Endodermal cell (in vitro differentiated cells): Measurements from ENCODE around the gene B4GALNT4. TPM values are rescaled to one million over a fixed set of nuclear protein-coding genes. Genes with fewer than 3 reads are reported as not detected.
"Not testable (repeated sequence)": the region's sequence is repeated elsewhere in the genome, so short reads cannot be mapped to it uniquely, and the experiment has no call there.

Experiments used
- DNase-seq: peaks from one replicate; pipeline ENCODE4 v3.0.0-alpha.2; 2017
- H3K27ac ChIP-seq: 2 replicates; pipeline ENCODE4 v1.5.1; 2013; ENCODE audit warnings: mild to moderate bottlenecking, low read depth, low read length, moderate library complexity
- H3K27me3 ChIP-seq: 2 replicates; pipeline ENCODE4 v1.6.1; 2013; ENCODE audit warnings: mild to moderate bottlenecking, low read length, moderate library complexity; ENCODE audit not compliant: insufficient read depth, control insufficient read depth, poor library complexity, severe bottlenecking
- H3K36me3 ChIP-seq: 2 replicates; pipeline ENCODE4 v1.7.0; 2013; ENCODE audit warnings: mild to moderate bottlenecking, low read length, moderate library complexity; ENCODE audit not compliant: control insufficient read depth, insufficient read depth
- H3K4me1 ChIP-seq: one replicate; pipeline ENCODE4 v1.7.0; 2013; ENCODE audit warnings: low read length; ENCODE audit not compliant: control insufficient read depth, insufficient read depth
- H3K4me3 ChIP-seq: 2 replicates; pipeline ENCODE4 v1.5.1; 2013; ENCODE audit warnings: mild to moderate bottlenecking, low read length, moderate library complexity
- H3K9ac ChIP-seq: 2 replicates; pipeline ENCODE4 v1.6.1; 2013; ENCODE audit warnings: mild to moderate bottlenecking, low read length, moderate library complexity; ENCODE audit not compliant: poor library complexity, severe bottlenecking; ENCODE audit errors: extremely low read depth
- H3K9me3 ChIP-seq: 2 replicates; pipeline ENCODE4 v1.6.1; 2013; ENCODE audit warnings: mild to moderate bottlenecking, low read length, moderate library complexity; ENCODE audit not compliant: control insufficient read depth
- H3K27ac Mint-ChIP-seq: 2 replicates; pipeline ENCODE4 v1.8.0; 2020; ENCODE audit warnings: mixed read lengths
- H3K27me3 Mint-ChIP-seq: 2 replicates; pipeline ENCODE4 v1.8.0; 2021; ENCODE audit warnings: mild to moderate bottlenecking, mixed read lengths; ENCODE audit not compliant: insufficient read depth
- H3K36me3 Mint-ChIP-seq: 2 replicates; pipeline ENCODE4 v1.8.0; 2020; ENCODE audit warnings: low read depth, mixed read lengths
- H3K4me1 Mint-ChIP-seq: 2 replicates; pipeline ENCODE4 v1.8.0; 2020; ENCODE audit warnings: mixed read lengths
- H3K4me3 Mint-ChIP-seq: 2 replicates; pipeline ENCODE4 v1.8.0; 2020; ENCODE audit warnings: mild to moderate bottlenecking, moderate library complexity, mixed read lengths
- H3K9me3 Mint-ChIP-seq: 2 replicates; pipeline ENCODE4 v1.8.0; 2020; ENCODE audit warnings: mild to moderate bottlenecking, mixed read lengths
- CTCF ChIP-seq: fragments of 200-600 bp; sonication (generic); conservative IDR thresholded peaks from 2 replicates; pipeline ENCODE4 v1.5.0; 2021; ENCODE audit warnings: antibody characterized with exemption, mild to moderate bottlenecking
- WGBS, 2 experiments: methylation state at CpG; one replicate each; pipeline versions ENCODE4 v1.1.5 to v1.1.7; 2013; ENCODE audit warnings: missing lambda C conversion rate in 2 of 2, mixed read lengths in 1 of 2; ENCODE audit not compliant: insufficient coverage in 1 of 2, insufficient read length in 1 of 2; 5-methylcytosine and 5-hydroxymethylcytosine counted together
- total RNA-seq, 2 donors: library from RNA; stranded (reverse); fragmentation: NEBNext Ultra II Directional in 1 of 2; extraction: Animal tissue kit (Norgen Biotek cat#: 25700) in 1 of 2; gene quantifications; 2 replicates in 1 of 2; 3 replicates in 1 of 2; pipeline ENCODE4 v1.2.1, GENCODE V29; 2021

B4GALNT4 gene
- total RNA-seq, 2 donors from 2014 or later: 109 to 118 TPM

GRCh38 chr11:409600-410483 lies 40.5 kb downstream of the B4GALNT4 start:
- Histone ChIP-seq H3K4me1 (peaks cover 3% of the 10 kb centered on the region), H3K4me3 (no peak overlapping the region), H3K9ac (no peak overlapping the region), H3K27me3 (peaks cover 12% of the 10 kb centered on the region), H3K36me3 (no peaks in the 10 kb centered on the region), H3K27ac (no peak overlapping the region), H3K9me3 (no peaks in the 10 kb centered on the region)
- H3K9me3 Mint-ChIP-seq: no peaks in the 10 kb centered on the region
- H3K27ac Mint-ChIP-seq: no peak overlapping the region
- H3K4me3 Mint-ChIP-seq: no peak overlapping the region
- WGBS, 2 experiments: 81 to 83% methylated on average over 14 to 18 of the region's 18 CpGs
- TF ChIP-seq CTCF: no peak
- DNase-seq: no peak
- peaks cover 10% of the 10 kb centered on the region for H3K27me3 Mint-ChIP-seq
- peaks cover 2% of the 10 kb centered on the region for H3K4me1 Mint-ChIP-seq
- no peaks in the 10 kb centered on the region for H3K36me3 Mint-ChIP-seq

DNA sequence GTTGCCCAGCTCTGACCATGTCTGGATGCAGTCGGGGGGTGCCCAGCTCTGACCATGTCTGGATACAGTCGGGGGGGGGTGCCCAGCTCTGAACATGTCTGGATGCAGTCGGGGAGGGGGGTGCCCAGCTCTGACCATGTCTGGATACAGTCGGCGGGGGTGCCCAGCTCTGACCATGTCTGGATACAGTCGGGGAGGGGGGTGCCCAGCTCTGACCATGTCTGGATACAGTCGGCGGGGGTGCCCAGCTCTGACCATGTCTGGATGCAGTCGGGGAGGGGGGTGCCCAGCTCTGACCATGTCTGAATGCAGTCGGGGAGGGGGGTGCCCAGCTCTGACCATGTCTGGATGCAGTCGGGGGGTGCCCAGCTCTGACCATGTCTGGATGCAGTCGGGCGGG lies 41.4 kb downstream of the B4GALNT4 start:
- H3K27ac Mint-ChIP-seq, H3K36me3 Mint-ChIP-seq: not testable (repeated sequence)

DNA sequence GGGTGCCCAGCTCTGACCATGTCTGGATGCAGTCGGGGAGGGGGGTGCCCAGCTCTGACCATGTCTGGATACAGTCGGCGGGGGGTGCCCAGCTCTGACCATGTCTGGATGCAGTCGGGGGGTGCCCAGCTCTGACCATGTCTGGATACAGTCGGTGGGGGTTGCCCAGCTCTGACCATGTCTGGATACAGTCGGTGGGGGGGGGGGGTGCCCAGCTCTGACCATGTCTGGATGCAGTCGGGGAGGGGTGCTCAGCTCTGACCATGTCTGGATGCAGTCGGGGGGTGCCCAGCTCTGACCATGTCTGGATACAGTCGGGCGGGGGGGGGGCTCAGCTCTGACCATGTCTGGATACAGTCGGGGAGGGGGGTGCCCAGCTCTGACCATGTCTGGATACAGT lies 42.2 kb downstream of the B4GALNT4 start:
- WGBS, 2 experiments: 94 to 96% methylated on average over 5 to 7 of the region's 11 CpGs
- not testable (repeated sequence) for H3K9ac ChIP-seq, H3K4me3 ChIP-seq, H3K27ac ChIP-seq, H3K9me3 Mint-ChIP-seq, H3K36me3 ChIP-seq, H3K4me1 Mint-ChIP-seq, H3K4me1 ChIP-seq, H3K4me3 Mint-ChIP-seq, H3K36me3 Mint-ChIP-seq, DNase-seq, H3K27ac Mint-ChIP-seq, H3K9me3 ChIP-seq
- peaks cover 25% of the 10 kb centered on the region for H3K27me3 ChIP-seq
- peaks cover 14% of the 10 kb centered on the region for H3K27me3 Mint-ChIP-seq

More for the DNA sequence above, 41.4 kb downstream of the B4GALNT4 start:
- H3K27me3 Mint-ChIP-seq: peaks cover 11% of the 10 kb centered on the region
- not testable (repeated sequence) for H3K9me3 ChIP-seq, DNase-seq, H3K36me3 ChIP-seq, H3K9me3 Mint-ChIP-seq, H3K9ac ChIP-seq, H3K27ac ChIP-seq, H3K4me1 Mint-ChIP-seq, H3K4me1 ChIP-seq, H3K4me3 Mint-ChIP-seq, H3K4me3 ChIP-seq
- 94% methylated on average over 12 of the region's 13 CpGs; no CpG with 5 or more reads in 1 of the 2 experiments for WGBS, 2 experiments
- peaks cover 17% of the 10 kb centered on the region for H3K27me3 ChIP-seq

- Mint-ChIP-seq H3K9me3 (no peaks in the 10 kb centered on the region), H3K27me3 (peaks cover 14% of the 10 kb centered on the region), H3K27ac (no peak overlapping the region), H3K4me1 (peaks cover 5% of the 10 kb centered on the region), H3K36me3 (no peaks in the 10 kb centered on the region), H3K4me3 (no peak overlapping the region)
- TF ChIP-seq CTCF: no peak
- H3K27ac ChIP-seq: no peak overlapping the region
- no peaks in the 10 kb centered on the region for H3K36me3 ChIP-seq
- no peaks in the 10 kb centered on the region for H3K4me1 ChIP-seq
- no peaks in the 10 kb centered on the region for H3K9me3 ChIP-seq
- 90 to 92% methylated on average over 8 to 15 of the region's 15 CpGs for WGBS, 2 experiments
- peaks cover 37% of the 10 kb centered on the region for H3K27me3 ChIP-seq
- no peak overlapping the region for H3K4me3 ChIP-seq
- H3K9ac ChIP-seq: no peak overlapping the region
- no peak for DNase-seq
Measured at GRCh38 chr11:412641-413119, 43.4 kb downstream of the B4GALNT4 start.
